ENCODE results near the gene GBF1.

GBF1 gene

DNA sequence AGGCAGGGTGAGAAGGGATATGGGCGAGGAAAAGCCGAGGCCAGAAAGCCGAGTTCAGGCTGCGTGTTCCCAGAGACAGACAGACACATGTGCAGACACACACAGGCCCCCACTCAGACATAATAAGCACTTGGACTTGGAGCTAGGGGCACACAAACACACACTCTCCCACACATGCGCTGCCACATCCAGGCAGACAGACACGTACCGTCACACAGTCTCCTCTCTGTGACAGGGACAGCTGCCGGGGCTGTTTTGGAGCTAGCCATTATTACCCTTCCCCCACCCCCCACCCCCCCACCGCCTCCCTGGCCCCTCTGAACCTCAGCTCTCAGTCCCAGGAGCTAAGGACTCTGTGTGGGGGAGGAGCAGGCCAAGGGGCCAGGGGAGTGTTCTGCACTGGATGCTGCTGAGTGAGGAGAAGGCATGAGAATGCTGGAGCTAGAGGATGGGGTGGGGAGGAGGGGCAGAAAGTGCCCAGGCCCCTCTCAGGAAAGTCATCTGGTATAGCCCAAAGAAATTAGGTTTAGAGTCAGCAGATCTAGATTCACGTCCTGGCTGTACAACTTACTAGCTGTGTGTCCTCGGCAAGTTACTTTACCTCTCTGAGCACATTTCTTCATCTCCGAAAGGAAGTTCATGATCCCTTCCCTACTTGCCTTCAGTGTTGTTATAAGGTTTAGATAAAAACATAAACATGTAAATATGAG is 10.3 kb upstream of the GBF1 start:
- no peak for DNase-seq (ENCODE audit: low spot score)
- TF ChIP-seq, protein P1, sequence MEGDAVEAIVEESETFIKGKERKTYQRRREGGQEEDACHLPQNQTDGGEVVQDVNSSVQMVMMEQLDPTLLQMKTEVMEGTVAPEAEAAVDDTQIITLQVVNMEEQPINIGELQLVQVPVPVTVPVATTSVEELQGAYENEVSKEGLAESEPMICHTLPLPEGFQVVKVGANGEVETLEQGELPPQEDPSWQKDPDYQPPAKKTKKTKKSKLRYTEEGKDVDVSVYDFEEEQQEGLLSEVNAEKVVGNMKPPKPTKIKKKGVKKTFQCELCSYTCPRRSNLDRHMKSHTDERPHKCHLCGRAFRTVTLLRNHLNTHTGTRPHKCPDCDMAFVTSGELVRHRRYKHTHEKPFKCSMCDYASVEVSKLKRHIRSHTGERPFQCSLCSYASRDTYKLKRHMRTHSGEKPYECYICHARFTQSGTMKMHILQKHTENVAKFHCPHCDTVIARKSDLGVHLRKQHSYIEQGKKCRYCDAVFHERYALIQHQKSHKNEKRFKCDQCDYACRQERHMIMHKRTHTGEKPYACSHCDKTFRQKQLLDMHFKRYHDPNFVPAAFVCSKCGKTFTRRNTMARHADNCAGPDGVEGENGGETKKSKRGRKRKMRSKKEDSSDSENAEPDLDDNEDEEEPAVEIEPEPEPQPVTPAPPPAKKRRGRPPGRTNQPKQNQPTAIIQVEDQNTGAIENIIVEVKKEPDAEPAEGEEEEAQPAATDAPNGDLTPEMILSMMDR (IDR thresholded peaks at IDR 0.05; ENCODE audit: extremely low read depth, missing control alignments), result no peak

DNA sequence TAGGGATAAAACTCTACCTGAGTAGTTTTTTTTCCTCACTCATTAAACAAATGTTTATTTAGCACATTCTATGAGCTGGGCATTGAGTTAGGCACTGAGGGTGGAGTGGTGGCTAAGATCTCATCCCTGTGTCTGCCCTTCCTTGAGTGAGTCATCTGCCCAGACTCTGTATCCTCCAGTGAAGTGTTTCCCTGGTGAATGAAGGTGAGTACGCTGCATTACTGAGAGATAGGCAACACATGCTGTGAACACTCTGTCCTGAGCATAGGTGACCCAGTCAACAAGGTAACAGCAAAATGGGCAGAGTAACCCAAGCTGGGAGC is 9.8 kb upstream of the GBF1 start:
- TF ChIP-seq, protein P1 (IDR thresholded peaks at IDR 0.05; ENCODE audit: extremely low read depth, missing control alignments), result no peak
- DNase-seq (ENCODE audit: low spot score), result no peak

DNA sequence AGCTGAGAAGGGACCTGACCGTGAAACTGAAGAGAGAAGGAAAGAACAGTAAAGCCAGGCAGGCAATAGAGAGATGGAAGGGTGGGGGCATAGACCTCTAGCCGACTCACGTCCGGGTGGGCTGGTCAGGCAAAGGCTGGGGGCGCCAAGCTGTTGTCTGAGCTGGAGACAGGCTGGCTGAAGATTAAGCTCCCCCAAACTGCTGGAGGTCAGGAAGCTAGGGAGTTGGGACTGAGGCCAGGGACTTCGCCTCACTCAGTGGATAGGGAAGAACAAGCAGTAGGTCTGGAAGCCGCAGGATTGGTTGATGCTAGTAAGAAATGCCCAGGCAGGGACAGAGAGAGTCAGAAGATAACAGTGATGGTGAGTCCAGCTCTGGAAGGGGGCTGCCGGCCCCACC is 9.3 kb upstream of the GBF1 start:
- TF ChIP-seq, protein P1 (IDR thresholded peaks at IDR 0.05; ENCODE audit: extremely low read depth, missing control alignments), result no peak
- no peak for DNase-seq (ENCODE audit: low spot score)

DNA sequence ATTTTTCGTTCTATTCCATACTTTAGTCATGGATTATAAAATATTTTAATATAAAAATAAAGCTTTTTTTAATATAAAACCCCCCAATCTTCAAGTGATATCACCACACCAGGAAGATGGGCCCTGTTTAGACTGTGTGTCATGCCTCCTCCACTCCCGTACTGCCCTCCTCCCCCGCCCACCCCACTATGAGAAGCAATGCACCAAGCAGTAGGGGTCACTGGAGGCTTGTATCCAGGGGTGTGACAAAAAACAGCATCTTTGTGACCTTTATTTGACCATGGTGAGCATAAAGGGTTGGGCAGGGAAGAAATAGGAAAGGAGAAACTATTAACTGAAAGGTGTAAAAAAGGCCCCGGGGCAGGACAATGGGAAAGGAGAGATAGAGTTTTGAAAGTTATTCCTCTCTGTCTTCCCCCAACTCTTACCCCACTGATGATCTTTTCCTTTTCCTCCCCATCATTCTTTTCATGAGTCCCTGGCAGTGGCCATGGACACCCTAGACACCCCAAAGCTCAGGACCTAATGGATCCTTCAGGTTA is 7.5 kb upstream of the GBF1 start:
- TF ChIP-seq, protein P1 (IDR thresholded peaks at IDR 0.05; ENCODE audit: extremely low read depth, missing control alignments), result no peak
- DNase-seq (ENCODE audit: low spot score), result no peak

DNA sequence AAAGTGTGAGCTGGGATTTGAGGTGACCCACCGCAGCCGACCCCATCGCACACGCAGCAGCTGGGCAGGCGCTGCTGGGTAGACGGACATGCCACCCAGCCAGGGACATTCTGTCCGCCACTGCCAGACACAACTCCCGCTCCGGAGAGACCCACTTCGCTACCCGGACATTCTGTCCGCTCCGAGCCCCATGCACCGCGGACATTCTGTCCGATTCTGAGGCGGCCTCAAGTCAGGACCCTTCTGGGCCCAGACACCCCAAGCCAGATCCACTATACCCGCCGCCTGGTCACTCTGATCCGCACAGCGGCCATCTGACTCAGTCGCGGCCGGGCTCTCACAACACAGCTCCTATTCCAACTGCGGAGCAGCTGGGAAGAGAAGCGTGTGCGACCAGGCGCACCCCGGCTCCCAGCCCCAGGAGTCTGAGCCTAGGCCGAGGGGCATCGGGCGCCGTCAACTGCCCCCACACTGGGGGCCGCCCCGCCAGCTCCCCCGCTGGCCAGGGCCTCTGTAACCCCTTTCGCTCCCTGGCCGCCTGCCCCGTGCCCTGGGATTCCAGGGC is 4.8 kb upstream of the GBF1 start:
- DNase-seq (ENCODE audit: low spot score), result no peak
- TF ChIP-seq, protein P1 (IDR thresholded peaks at IDR 0.05; ENCODE audit: extremely low read depth, missing control alignments), result no peak

DNA sequence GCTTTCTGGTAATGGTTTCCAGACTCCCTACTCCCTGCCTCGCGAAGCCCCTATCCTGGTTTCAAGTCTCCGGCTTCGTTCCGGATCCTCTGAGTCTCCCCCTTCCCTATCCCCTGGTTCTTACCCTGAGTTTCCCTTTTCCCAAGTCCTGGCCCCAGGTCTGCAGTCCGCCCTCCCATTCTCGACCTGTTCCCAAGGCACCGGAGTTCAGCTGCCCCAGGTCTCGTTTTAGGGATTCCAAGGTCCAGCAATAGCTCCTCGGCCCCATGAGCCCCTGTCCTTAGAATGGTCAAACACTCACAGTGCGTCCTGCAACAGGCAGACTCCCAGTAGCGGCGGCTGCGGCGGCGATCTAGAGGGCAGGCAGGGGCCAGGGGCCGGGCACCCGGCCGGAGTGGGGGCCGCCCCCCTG is 4.3 kb upstream of the GBF1 start:
- no peak for DNase-seq (ENCODE audit: low spot score)
- TF ChIP-seq, protein P1 (IDR thresholded peaks at IDR 0.05; ENCODE audit: extremely low read depth, missing control alignments), result no peak

DNA sequence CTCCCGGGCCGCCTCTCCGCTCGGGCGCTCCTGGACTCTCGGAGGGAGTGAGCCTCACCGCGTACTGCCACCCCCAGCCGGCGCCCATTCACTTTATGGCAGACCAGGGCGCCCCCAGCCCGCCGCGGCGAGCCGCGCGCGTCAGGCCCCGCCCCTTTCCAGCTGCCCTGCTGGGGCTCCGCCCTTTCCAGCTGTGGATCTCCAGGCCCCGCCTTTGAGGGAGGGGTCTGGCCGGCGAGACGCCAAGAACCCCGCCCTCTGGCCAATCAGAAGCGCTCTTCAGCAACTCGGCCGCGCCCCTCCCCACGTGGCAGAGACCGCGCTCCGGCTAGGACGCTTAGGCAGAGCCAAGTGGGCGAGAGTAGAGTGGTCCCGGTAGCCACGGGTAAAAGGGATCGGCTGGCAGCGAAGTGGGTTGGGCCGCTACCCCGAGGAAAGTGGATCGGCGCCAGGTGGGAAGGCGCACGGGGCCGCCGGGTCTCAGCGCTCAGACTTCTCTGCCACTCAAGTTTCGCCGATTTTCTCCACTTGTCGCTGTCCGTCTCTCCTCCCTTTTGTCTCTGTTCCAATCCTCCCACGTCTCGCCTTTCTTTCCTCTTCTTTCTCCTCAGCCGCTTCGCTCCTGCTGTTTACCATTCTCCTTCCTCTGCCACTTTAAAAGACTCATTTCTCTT is 3.8 kb upstream of the GBF1 start, which contains the start of gene PITX3:
TSS of gene PITX3 (minus strand) at position 69 of the 674 bp plus-strand sequence. CDS start 9,432 bp downstream, outside the sequence.
- DNase-seq (ENCODE audit: low spot score), result peak; percentile 99
- TF ChIP-seq, protein P1 (IDR thresholded peaks at IDR 0.05; ENCODE audit: extremely low read depth, missing control alignments), result no peak
